SK-N-SH treated with all-trans-retinoic acid at 6 μM for 48 hours (cell line): ENCODE data around the gene PPT2.
"Not testable (repeated sequence)": the region's sequence is repeated elsewhere in the genome, so short reads cannot be mapped to it uniquely, and the experiment has no call there.

Experiments
- ATAC-seq: fragments of 200-7000 bp; cut with Tn5 transposase; 3 replicates; pipeline ENCODE4 v1.9.1; 2020; ENCODE audit warnings: mild to moderate bottlenecking, moderate library complexity
- ARNTL ChIP-seq: fragments of 450-650 bp; formaldehyde crosslinking; IDR thresholded peaks from 2 replicates; pipeline ENCODE4 v1.5.0; 2020; ENCODE audit warnings: low read depth, mild to moderate bottlenecking, moderate library complexity, borderline replicate concordance
- BACH2 ChIP-seq: fragments of 250-450 bp; sonication (Bioruptor Pico); IDR thresholded peaks from 2 replicates; pipeline ENCODE4 v1.9.0; 2021; ENCODE audit warnings: mild to moderate bottlenecking, borderline replicate concordance
- CSDC2 ChIP-seq: fragments of 250-450 bp; sonication (Bioruptor Pico); IDR thresholded peaks from 2 replicates; pipeline ENCODE4 v1.5.0; 2020; ENCODE audit warnings: mild to moderate bottlenecking, moderate library complexity
- CSRNP3 ChIP-seq: fragments of 250-450 bp; sonication (Bioruptor Pico); IDR thresholded peaks from 2 replicates; pipeline ENCODE4 v1.5.1; 2021; ENCODE audit warnings: mild to moderate bottlenecking, moderate library complexity
- ESRRG ChIP-seq: fragments of 250-450 bp; sonication (Bioruptor Pico); IDR thresholded peaks from 2 replicates; pipeline ENCODE4 v1.6.1; 2021; ENCODE audit warnings: mild to moderate bottlenecking
- GLIS3 ChIP-seq: fragments of 250-450 bp; sonication (Bioruptor Pico); IDR thresholded peaks from 2 replicates; pipeline ENCODE4 v1.5.0; 2020; ENCODE audit warnings: mild to moderate bottlenecking, moderate library complexity
- ISL1 ChIP-seq: fragments of 250-450 bp; sonication (Bioruptor Pico); IDR thresholded peaks from 2 replicates; pipeline ENCODE4 v2.1.2; 2022; ENCODE audit warnings: mild to moderate bottlenecking, moderate library complexity
- OSR1 ChIP-seq: fragments of 250-450 bp; sonication (Bioruptor Pico); IDR thresholded peaks from 2 replicates; pipeline ENCODE4 v1.8.0; 2022; ENCODE audit warnings: moderate library complexity, mild to moderate bottlenecking, inconsistent platforms
- PATZ1 ChIP-seq: fragments of 250-450 bp; sonication (Bioruptor Pico); IDR thresholded peaks from 2 replicates; pipeline ENCODE4 v1.8.0; 2020; ENCODE audit warnings: mild to moderate bottlenecking, moderate library complexity, borderline replicate concordance
- POU6F1 ChIP-seq: fragments of 250-450 bp; sonication (Bioruptor Pico); IDR thresholded peaks from 2 replicates; pipeline ENCODE4 v1.8.0; 2021; ENCODE audit warnings: low read depth, mild to moderate bottlenecking, moderate library complexity, borderline replicate concordance
- PPARA ChIP-seq: fragments of 250-450 bp; sonication (Bioruptor Pico); IDR thresholded peaks from 2 replicates; pipeline ENCODE4 v1.5.0; 2020; ENCODE audit warnings: mild to moderate bottlenecking, borderline replicate concordance
- RARB ChIP-seq: fragments of 250-450 bp; sonication (Bioruptor Pico); IDR thresholded peaks from 2 replicates; pipeline ENCODE4 v1.8.0; 2021; ENCODE audit warnings: mild to moderate bottlenecking, moderate library complexity
- SNAI2 ChIP-seq: fragments of 250-450 bp; sonication (Bioruptor Pico); IDR thresholded peaks from 2 replicates; pipeline ENCODE4 v1.5.0; 2020; ENCODE audit warnings: mild to moderate bottlenecking, moderate library complexity
- TOX ChIP-seq: fragments of 250-450 bp; sonication (Bioruptor Pico); IDR thresholded peaks from 2 replicates; pipeline ENCODE4 v1.8.0; 2021; ENCODE audit warnings: mild to moderate bottlenecking, moderate library complexity, borderline replicate concordance
- ZC3H10 ChIP-seq: fragments of 250-450 bp; sonication (Bioruptor Pico); IDR thresholded peaks from 2 replicates; pipeline ENCODE4 v1.5.1; 2021; ENCODE audit warnings: mild to moderate bottlenecking, moderate library complexity
- ZFP3 ChIP-seq: fragments of 250-450 bp; sonication (Bioruptor Pico); IDR thresholded peaks from 2 replicates; pipeline ENCODE4 v1.5.0; 2020; ENCODE audit warnings: mild to moderate bottlenecking, moderate library complexity
- ZFP30 ChIP-seq: fragments of 450-650 bp; formaldehyde crosslinking; IDR thresholded peaks from 2 replicates; pipeline ENCODE4 v1.5.0; 2022; ENCODE audit warnings: mild to moderate bottlenecking, moderate library complexity
- ZNF565 ChIP-seq: fragments of 450-650 bp; formaldehyde crosslinking; conservative IDR thresholded peaks from 2 replicates; pipeline ENCODE4 v1.5.0; 2020; ENCODE audit warnings: low read depth, mild to moderate bottlenecking, moderate library complexity
- ZNF70 ChIP-seq: fragments of 450-650 bp; formaldehyde crosslinking; IDR thresholded peaks from 2 replicates; pipeline ENCODE4 v1.5.0; 2020; ENCODE audit warnings: mild to moderate bottlenecking, moderate library complexity
- TF ChIP-seq, protein P1 (sequence below): fragments of 250-450 bp; sonication (Bioruptor Pico); IDR thresholded peaks from 2 replicates; pipeline ENCODE4 v1.5.1; 2020; ENCODE audit warnings: low read depth, mild to moderate bottlenecking, moderate library complexity

PPT2 gene

DNA sequence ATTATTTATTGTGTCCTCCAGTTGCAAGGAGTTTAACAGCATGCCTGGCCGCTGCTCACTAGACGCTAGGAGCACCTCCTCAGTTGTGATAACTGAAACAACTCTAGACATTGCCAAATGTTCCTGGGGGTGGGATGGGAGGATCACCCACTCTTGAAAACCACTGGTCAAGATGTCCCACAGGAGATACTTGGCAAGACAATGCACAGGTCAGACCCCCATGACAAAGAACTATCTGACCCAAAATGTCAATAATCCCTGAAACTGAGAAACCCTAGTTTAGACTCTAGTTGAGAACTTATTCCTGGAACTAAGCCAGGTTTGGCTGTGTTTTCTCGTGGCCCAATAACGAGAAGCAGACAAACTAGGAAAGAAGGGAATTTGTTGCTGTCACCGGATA is 14.4 kb upstream of the PPT2 start:
- TF ChIP-seq ZC3H10 (CRISPR knock-in tag): no peak
- TF ChIP-seq, protein P1, sequence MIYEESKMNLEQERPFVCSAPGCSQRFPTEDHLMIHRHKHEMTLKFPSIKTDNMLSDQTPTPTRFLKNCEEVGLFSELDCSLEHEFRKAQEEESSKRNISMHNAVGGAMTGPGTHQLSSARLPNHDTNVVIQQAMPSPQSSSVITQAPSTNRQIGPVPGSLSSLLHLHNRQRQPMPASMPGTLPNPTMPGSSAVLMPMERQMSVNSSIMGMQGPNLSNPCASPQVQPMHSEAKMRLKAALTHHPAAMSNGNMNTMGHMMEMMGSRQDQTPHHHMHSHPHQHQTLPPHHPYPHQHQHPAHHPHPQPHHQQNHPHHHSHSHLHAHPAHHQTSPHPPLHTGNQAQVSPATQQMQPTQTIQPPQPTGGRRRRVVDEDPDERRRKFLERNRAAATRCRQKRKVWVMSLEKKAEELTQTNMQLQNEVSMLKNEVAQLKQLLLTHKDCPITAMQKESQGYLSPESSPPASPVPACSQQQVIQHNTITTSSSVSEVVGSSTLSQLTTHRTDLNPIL (CRISPR knock-in tag): no peak
- no peak for TF ChIP-seq RARB (CRISPR knock-in tag)
- TF ChIP-seq, all 23 proteins: peak for 0
- ATAC-seq: no peak

DNA sequence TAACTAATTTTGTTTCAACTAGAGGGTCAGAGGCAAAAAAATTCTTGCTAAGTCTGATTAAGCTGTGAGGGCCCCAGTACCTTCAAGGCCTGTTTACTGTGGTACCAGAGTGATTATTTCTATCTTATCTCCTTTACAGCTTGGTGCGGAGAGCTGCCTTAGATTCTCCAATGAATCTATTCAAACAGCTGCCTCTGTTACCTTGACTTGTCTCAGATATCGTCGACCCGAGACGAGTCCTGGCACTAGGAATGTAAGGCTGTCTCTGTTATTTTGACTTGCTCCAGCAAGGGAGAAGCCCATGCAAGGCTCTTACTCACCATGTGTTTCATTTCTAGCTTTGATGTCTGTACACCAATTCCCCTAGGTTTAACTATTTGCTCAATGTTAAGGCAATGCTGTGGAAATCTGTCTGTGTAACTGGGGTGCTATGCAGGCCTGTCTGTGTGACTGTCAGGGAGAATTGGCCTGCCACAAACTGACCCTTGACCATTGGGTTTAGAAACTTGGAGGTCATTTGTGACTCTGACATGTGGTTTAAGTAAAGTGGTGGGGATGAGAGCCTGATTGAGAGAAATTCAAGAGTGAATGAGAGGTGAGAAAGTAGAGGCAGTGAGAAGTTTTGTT is 13.4 kb upstream of the PPT2 start:
- ATAC-seq: no peak
- TF ChIP-seq ZNF70 (CRISPR knock-in tag) (no peak), POU6F1 (no peak)

GRCh38 chr6:32144238-32144637 is 9.7 kb upstream of the PPT2 start:
- ATAC-seq: not testable (repeated sequence)

- TF ChIP-seq GLIS3 (CRISPR knock-in tag) (no peak), OSR1 (CRISPR knock-in tag) (no peak), BACH2 (CRISPR knock-in tag) (no peak), ARNTL (no peak), ESRRG (no peak), PATZ1 (CRISPR knock-in tag) (no peak), RARB (CRISPR knock-in tag) (no peak), PPARA (CRISPR knock-in tag) (no peak), ZC3H10 (CRISPR knock-in tag) (no peak), CSDC2 (CRISPR knock-in tag) (no peak), ISL1 (CRISPR knock-in tag) (no peak), ZFP3 (no peak), TOX (CRISPR knock-in tag) (no peak), ZFP30 (no peak), SNAI2 (CRISPR knock-in tag) (no peak), CSRNP3 (CRISPR knock-in tag) (no peak), ZNF565 (no peak), POU6F1 (no peak), ZNF70 (CRISPR knock-in tag) (no peak)
- TF ChIP-seq, protein P1 (CRISPR knock-in tag): no peak
- no peak for ATAC-seq
These were observed 7.7 kb upstream of the PPT2 start for GRCh38 chr6:32146287-32146686.
